Endodermal cell (in vitro differentiated cells): ENCODE results near the gene RBMS3. TPM values are rescaled to one million over a fixed set of nuclear protein-coding genes. Genes with fewer than 3 reads are reported as not detected.
A peak's percentile ranks its signal among the peaks of the same experiment; 100 is the strongest.

Source experiments
- DNase-seq: peaks from one replicate; pipeline ENCODE4 v3.0.0-alpha.2; 2017
- H3K27ac ChIP-seq: 2 replicates; pipeline ENCODE4 v1.5.1; 2013; ENCODE audit warnings: mild to moderate bottlenecking, low read depth, low read length, moderate library complexity
- H3K27me3 ChIP-seq: 2 replicates; pipeline ENCODE4 v1.6.1; 2013; ENCODE audit warnings: mild to moderate bottlenecking, low read length, moderate library complexity; ENCODE audit not compliant: insufficient read depth, control insufficient read depth, poor library complexity, severe bottlenecking
- H3K36me3 ChIP-seq: 2 replicates; pipeline ENCODE4 v1.7.0; 2013; ENCODE audit warnings: mild to moderate bottlenecking, low read length, moderate library complexity; ENCODE audit not compliant: control insufficient read depth, insufficient read depth
- H3K4me1 ChIP-seq: one replicate; pipeline ENCODE4 v1.7.0; 2013; ENCODE audit warnings: low read length; ENCODE audit not compliant: control insufficient read depth, insufficient read depth
- H3K4me3 ChIP-seq: 2 replicates; pipeline ENCODE4 v1.5.1; 2013; ENCODE audit warnings: mild to moderate bottlenecking, low read length, moderate library complexity
- H3K9ac ChIP-seq: 2 replicates; pipeline ENCODE4 v1.6.1; 2013; ENCODE audit warnings: mild to moderate bottlenecking, low read length, moderate library complexity; ENCODE audit not compliant: poor library complexity, severe bottlenecking; ENCODE audit errors: extremely low read depth
- H3K9me3 ChIP-seq: 2 replicates; pipeline ENCODE4 v1.6.1; 2013; ENCODE audit warnings: mild to moderate bottlenecking, low read length, moderate library complexity; ENCODE audit not compliant: control insufficient read depth
- H3K27ac Mint-ChIP-seq: 2 replicates; pipeline ENCODE4 v1.8.0; 2020; ENCODE audit warnings: mixed read lengths
- H3K27me3 Mint-ChIP-seq: 2 replicates; pipeline ENCODE4 v1.8.0; 2021; ENCODE audit warnings: mild to moderate bottlenecking, mixed read lengths; ENCODE audit not compliant: insufficient read depth
- H3K36me3 Mint-ChIP-seq: 2 replicates; pipeline ENCODE4 v1.8.0; 2020; ENCODE audit warnings: low read depth, mixed read lengths
- H3K4me1 Mint-ChIP-seq: 2 replicates; pipeline ENCODE4 v1.8.0; 2020; ENCODE audit warnings: mixed read lengths
- H3K4me3 Mint-ChIP-seq: 2 replicates; pipeline ENCODE4 v1.8.0; 2020; ENCODE audit warnings: mild to moderate bottlenecking, moderate library complexity, mixed read lengths
- H3K9me3 Mint-ChIP-seq: 2 replicates; pipeline ENCODE4 v1.8.0; 2020; ENCODE audit warnings: mild to moderate bottlenecking, mixed read lengths
- CTCF ChIP-seq: fragments of 200-600 bp; sonication (generic); conservative IDR thresholded peaks from 2 replicates; pipeline ENCODE4 v1.5.0; 2021; ENCODE audit warnings: antibody characterized with exemption, mild to moderate bottlenecking
- WGBS, 2 experiments: methylation state at CpG; one replicate each; pipeline versions ENCODE4 v1.1.5 to v1.1.7; 2013; ENCODE audit warnings: missing lambda C conversion rate in 2 of 2, mixed read lengths in 1 of 2; ENCODE audit not compliant: insufficient coverage in 1 of 2, insufficient read length in 1 of 2; 5-methylcytosine and 5-hydroxymethylcytosine counted together
- total RNA-seq, 2 donors: library from RNA; stranded (reverse); fragmentation: NEBNext Ultra II Directional in 1 of 2; extraction: Animal tissue kit (Norgen Biotek cat#: 25700) in 1 of 2; gene quantifications; 2 replicates in 1 of 2; 3 replicates in 1 of 2; pipeline ENCODE4 v1.2.1, GENCODE V29; 2021

RBMS3 gene
- total RNA-seq, 2 donors from 2014 or later, result 2.0 to 7.3 TPM

GRCh38 chr3:29759411-29760225, 478.7 kb downstream of the RBMS3 start:
- Histone ChIP-seq H3K36me3 (no peaks in the 10 kb centered on the region), H3K4me1 (no peaks in the 10 kb centered on the region), H3K9me3 (no peaks in the 10 kb centered on the region), H3K27me3 (no peaks in the 10 kb centered on the region), H3K4me3 (no peak overlapping the region), H3K27ac (peak overlapping the region; percentile 86), H3K9ac (no peak overlapping the region)
- WGBS, 2 experiments, result 72 to 90% methylated on average over 9 of the region's 9 CpGs
- no peak for TF ChIP-seq CTCF
- H3K9me3 Mint-ChIP-seq, result no peaks in the 10 kb centered on the region
- no peaks in the 10 kb centered on the region for H3K4me1 Mint-ChIP-seq
- H3K27ac Mint-ChIP-seq, result no peak overlapping the region
- no peak for DNase-seq
- no peak overlapping the region for H3K4me3 Mint-ChIP-seq
- H3K36me3 Mint-ChIP-seq, result no peaks in the 10 kb centered on the region
- no peaks in the 10 kb centered on the region for H3K27me3 Mint-ChIP-seq

DNA sequence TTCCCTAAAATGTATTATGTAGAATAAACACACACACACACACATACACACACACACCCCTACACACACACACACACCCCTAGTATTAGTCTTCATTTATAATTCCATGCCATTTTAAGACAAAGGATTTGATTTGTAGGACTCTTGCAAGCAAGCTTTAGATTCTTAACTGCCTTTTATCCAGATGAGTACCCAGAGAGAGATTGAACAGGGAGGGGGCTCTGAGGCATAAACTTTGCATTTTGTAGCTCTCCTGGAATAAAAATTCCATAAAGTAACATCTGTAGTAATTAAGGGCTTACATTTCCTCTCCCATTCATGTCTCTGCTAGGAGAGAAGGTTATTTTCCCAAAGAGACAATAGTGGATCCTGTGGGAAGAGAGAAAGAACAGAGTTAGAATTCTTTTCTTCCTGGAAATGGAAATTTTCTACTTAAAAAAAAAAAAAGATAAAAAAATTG, 479.4 kb downstream of the RBMS3 start:
- no peaks in the 10 kb centered on the region for H3K4me1 ChIP-seq
- no peak overlapping the region for H3K4me3 ChIP-seq
- Mint-ChIP-seq H3K27ac (no peak overlapping the region), H3K9me3 (no peaks in the 10 kb centered on the region), H3K27me3 (no peaks in the 10 kb centered on the region), H3K4me1 (no peaks in the 10 kb centered on the region), H3K4me3 (no peak overlapping the region), H3K36me3 (no peaks in the 10 kb centered on the region)
- no peaks in the 10 kb centered on the region for H3K27me3 ChIP-seq
- no peak for DNase-seq
- no peaks in the 10 kb centered on the region for H3K36me3 ChIP-seq
- no peak for TF ChIP-seq CTCF
- H3K27ac ChIP-seq, result peak overlapping the region; percentile 86
- H3K9me3 ChIP-seq, result no peaks in the 10 kb centered on the region
- H3K9ac ChIP-seq, result no peak overlapping the region

DNA sequence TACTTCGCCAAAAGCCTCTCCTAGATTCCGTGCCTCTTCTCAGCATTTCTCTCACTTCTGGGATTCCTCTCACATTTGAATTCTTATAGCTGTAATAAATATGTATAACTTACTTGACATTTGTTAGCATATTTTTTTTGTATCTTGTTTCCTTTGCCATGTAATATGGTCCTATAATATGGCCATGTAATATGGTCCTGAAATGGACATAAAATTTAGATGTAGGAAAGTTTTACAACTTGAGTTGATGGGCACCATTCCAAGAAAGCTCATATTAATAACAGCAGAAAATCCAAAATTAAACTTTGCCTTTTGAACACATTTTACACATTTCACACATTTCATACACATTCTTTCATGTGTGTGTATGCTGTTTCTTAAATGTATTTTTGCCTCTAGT, 480.6 kb downstream of the RBMS3 start:
- no peaks in the 10 kb centered on the region for H3K9me3 ChIP-seq
- no peak overlapping the region for H3K4me3 Mint-ChIP-seq
- no peaks in the 10 kb centered on the region for H3K27me3 Mint-ChIP-seq
- H3K4me1 Mint-ChIP-seq, result no peaks in the 10 kb centered on the region
- no peaks in the 10 kb centered on the region for H3K9me3 Mint-ChIP-seq
- no peak overlapping the region for H3K27ac Mint-ChIP-seq
- no peaks in the 10 kb centered on the region for H3K36me3 Mint-ChIP-seq
- H3K27ac ChIP-seq, result no peak overlapping the region
- no peaks in the 10 kb centered on the region for H3K36me3 ChIP-seq
- no peak for DNase-seq
- no peaks in the 10 kb centered on the region for H3K27me3 ChIP-seq
- no peak overlapping the region for H3K9ac ChIP-seq
- H3K4me1 ChIP-seq, result no peaks in the 10 kb centered on the region
- 94% methylated on average over 2 of the region's 2 CpGs; no CpG with 5 or more reads in 1 of the 2 experiments for WGBS, 2 experiments
- H3K4me3 ChIP-seq, result no peak overlapping the region
- TF ChIP-seq CTCF, result no peak
